Measurements from ENCODE around the gene DENND2A. TPM values are rescaled to one million over a fixed set of nuclear protein-coding genes. Genes with fewer than 3 reads are reported as not detected.
"Not testable (repeated sequence)": the region's sequence is repeated elsewhere in the genome, so short reads cannot be mapped to it uniquely, and the experiment has no call there.

DENND2A gene
- polyA plus RNA-seq, 6 donors from 2014 or later, result 0.30 to 0.98 TPM; not detected in 4

DNA sequence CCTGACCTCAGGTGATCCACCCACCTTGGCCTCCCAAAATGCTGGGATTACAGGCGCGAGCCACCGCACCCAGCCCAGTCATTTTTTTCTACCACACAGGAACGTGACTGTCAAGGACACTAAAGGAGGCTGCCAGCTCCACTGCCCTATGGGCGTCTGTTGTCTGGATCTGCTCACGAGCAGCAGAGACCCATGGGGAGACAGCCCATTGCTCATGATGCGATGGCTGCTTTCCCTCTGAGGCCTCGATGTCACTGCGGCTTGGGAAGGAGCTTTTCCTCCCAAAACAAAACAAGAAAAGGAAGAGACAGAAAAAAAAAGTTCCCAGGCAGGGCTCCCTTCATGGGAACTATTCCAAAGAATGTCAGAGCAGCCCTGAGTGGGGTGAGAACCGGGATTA is 70.5 kb downstream of the DENND2A start:
- Mint-ChIP-seq H3K4me3 (no peak overlapping the region), H3K36me3 (no peaks in the 10 kb centered on the region), H3K9me3 (peaks cover 0 to 2% (median 0%) of the 10 kb centered on the region in 7 donors), H3K27ac (no peak overlapping the region), H3K4me1 (no peaks in the 10 kb centered on the region), H3K27me3 (peaks cover 0 to 14% (median 8%) of the 10 kb centered on the region in 3 donors)
- DNase-seq, result no peak
- no peak for ATAC-seq (ENCODE audit: low read depth in 2 of 2)

DNA sequence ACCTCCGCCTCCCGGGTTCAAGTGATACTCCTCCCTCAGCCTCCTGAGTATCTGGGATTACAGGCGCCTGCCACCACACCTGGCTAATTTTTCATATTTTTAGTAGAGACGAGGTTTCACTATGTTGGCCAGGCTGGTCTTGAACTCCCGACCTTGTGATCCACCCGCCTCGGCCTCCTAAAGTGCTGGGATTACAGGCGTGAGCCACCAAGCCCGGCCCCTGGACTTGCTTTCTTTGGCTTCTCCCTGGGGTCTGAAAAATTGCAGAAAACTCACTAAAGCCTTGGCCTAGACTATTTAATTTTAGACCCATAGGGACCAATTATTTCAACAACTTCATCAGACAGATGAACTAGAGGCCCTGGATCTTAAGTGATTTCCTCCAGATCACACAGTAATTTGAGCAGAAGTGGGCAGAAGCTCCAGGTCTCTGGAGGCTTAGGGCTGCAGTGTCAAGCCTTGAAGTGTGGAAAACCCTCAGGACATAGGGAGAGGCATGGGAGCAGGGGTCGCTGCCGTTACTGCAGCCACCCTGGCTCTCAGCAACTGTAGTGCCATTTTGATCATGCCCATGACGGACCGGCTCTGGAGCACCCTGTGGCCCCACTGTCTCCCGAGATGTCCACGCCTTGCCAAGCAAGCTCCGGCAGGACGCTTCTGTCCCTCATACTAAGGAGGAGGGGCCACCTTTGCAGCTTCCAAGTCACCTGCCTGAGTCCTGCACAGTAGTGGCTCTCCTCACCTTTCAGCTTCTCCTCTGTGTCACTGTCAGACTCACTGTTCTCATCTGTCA is 72.4 kb downstream of the DENND2A start:
- DNase-seq (no peak), ATAC-seq (ENCODE audit: low read depth in 2 of 2) (no peak)
- Mint-ChIP-seq H3K27me3 (peaks cover 0 to 6% (median 3%) of the 10 kb centered on the region in 3 donors), H3K36me3 (no peaks in the 10 kb centered on the region), H3K4me3 (no peak overlapping the region), H3K9me3 (peaks cover 0 to 2% (median 0%) of the 10 kb centered on the region in 7 donors), H3K4me1 (no peaks in the 10 kb centered on the region), H3K27ac (peak overlapping the region in 1 of 6 donors; percentile 37)

DNA sequence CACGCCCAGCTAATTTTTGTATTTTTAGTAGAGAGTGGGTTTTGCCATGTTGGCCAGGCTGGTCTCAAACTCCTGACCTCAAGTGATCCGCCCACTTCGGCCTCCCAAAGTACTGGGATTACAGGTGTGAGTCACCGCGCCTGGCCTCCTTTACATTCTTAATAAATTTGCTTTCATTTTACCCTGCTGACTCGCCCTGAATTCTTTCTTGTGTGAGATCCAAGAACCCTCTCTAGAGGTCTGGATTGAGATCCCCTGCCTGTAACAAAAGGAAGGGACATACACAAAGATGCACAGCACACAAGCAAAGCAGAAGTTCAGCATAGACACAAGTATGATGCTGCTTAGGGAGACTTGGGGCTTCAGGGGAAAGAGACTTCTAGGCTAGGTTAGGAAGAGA is 74.4 kb downstream of the DENND2A start:
- not testable (repeated sequence) for H3K9me3 Mint-ChIP-seq; H3K36me3 Mint-ChIP-seq; DNase-seq; H3K4me3 Mint-ChIP-seq; H3K27me3 Mint-ChIP-seq; H3K27ac Mint-ChIP-seq; ATAC-seq (ENCODE audit: low read depth in 2 of 2); H3K4me1 Mint-ChIP-seq

DNA sequence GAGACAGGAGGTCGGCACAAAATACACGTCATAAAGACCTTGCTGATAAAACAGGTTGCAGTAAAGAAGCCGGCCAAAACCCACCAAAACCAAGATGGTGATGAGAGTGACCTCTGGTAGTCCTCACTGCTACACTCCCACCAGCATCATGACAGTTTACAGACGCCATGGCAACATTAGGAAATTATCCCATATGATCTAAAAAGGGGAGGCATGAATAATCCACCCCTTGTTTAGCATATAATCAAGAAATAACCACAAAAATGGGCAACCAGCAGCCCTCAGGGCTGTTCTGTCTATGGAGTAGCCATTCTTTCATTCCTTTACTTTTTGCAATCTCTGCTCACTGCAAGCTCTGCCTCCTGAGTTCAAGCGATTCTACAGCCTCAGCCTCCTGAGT is 74.9 kb downstream of the DENND2A start:
- not testable (repeated sequence) for H3K27me3 Mint-ChIP-seq; H3K9me3 Mint-ChIP-seq; H3K4me3 Mint-ChIP-seq; DNase-seq; H3K4me1 Mint-ChIP-seq; ATAC-seq (ENCODE audit: low read depth in 2 of 2); H3K36me3 Mint-ChIP-seq; H3K27ac Mint-ChIP-seq

DNA sequence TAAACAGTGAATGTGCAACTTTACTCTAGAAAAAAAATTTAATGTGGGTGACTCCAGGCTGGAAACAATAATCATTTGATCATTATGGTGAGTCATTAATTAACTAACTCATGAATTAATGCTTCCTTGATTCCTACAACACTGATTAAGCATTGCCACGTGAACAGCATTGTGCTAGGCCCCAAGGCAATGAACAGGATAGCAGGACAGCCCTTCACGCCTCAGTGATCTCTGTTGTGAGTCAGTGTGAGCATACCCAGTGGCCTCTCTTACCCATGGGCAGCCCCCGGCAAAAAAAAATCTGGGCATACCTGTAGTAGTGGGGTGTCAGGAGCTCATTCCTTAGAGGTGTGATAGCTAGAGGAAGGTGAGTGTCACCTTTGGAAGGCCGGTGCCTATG is 76.0 kb downstream of the DENND2A start:
- ATAC-seq (ENCODE audit: low read depth in 2 of 2) (no peak), DNase-seq (no peak)
- H3K27ac Mint-ChIP-seq, result no peak overlapping the region
- no peak overlapping the region for H3K4me3 Mint-ChIP-seq
- peaks cover 0 to 2% (median 0%) of the 10 kb centered on the region in 7 donors for H3K9me3 Mint-ChIP-seq
- H3K36me3 Mint-ChIP-seq, result no peaks in the 10 kb centered on the region
- peaks cover 0 to 9% (median 0%) of the 10 kb centered on the region in 3 donors for H3K27me3 Mint-ChIP-seq
- H3K4me1 Mint-ChIP-seq, result no peaks in the 10 kb centered on the region

GRCh38 chr7:140562926-140563481 is 77.6 kb downstream of the DENND2A start:
- Mint-ChIP-seq H3K27me3 (peaks cover 0 to 9% (median 0%) of the 10 kb centered on the region in 3 donors), H3K4me1 (no peaks in the 10 kb centered on the region), H3K36me3 (no peaks in the 10 kb centered on the region), H3K9me3 (peaks cover 0 to 2% (median 0%) of the 10 kb centered on the region in 7 donors), H3K4me3 (no peak overlapping the region), H3K27ac (no peak overlapping the region)
- DNase-seq (no peak), ATAC-seq (ENCODE audit: low read depth in 2 of 2) (no peak)

- ATAC-seq (ENCODE audit: low read depth in 2 of 2), result no peak
- Mint-ChIP-seq H3K4me3 (no peak overlapping the region), H3K9me3 (no peaks in the 10 kb centered on the region), H3K4me1 (no peaks in the 10 kb centered on the region), H3K36me3 (no peaks in the 10 kb centered on the region), H3K27me3 (peaks cover 0 to 6% (median 5%) of the 10 kb centered on the region in 3 donors), H3K27ac (no peak overlapping the region)
- DNase-seq, result no peak
Observed at GRCh38 chr7:140559410-140559809, 81.2 kb downstream of the DENND2A start.

- Mint-ChIP-seq H3K4me3 (no peak overlapping the region), H3K36me3 (no peaks in the 10 kb centered on the region), H3K27me3 (peaks cover 0 to 9% (median 6%) of the 10 kb centered on the region in 3 donors), H3K4me1 (no peaks in the 10 kb centered on the region), H3K9me3 (no peaks in the 10 kb centered on the region), H3K27ac (peak overlapping the region in 1 of 6 donors; percentile 14)
- no peak for DNase-seq
- ATAC-seq (ENCODE audit: low read depth in 2 of 2), result no peak
Observed at GRCh38 chr7:140557809-140558518, 82.6 kb downstream of the DENND2A start.

GRCh38 chr7:140557069-140557468 is 83.5 kb downstream of the DENND2A start:
- ATAC-seq (ENCODE audit: low read depth in 2 of 2) (no peak), DNase-seq (no peak)
- H3K36me3 Mint-ChIP-seq, result no peaks in the 10 kb centered on the region
- H3K9me3 Mint-ChIP-seq, result no peaks in the 10 kb centered on the region
- no peak overlapping the region for H3K27ac Mint-ChIP-seq
- no peak overlapping the region for H3K4me3 Mint-ChIP-seq
- H3K4me1 Mint-ChIP-seq, result no peaks in the 10 kb centered on the region
- H3K27me3 Mint-ChIP-seq, result peaks cover 5 to 9% (median 6%) of the 10 kb centered on the region in 3 donors

DNA sequence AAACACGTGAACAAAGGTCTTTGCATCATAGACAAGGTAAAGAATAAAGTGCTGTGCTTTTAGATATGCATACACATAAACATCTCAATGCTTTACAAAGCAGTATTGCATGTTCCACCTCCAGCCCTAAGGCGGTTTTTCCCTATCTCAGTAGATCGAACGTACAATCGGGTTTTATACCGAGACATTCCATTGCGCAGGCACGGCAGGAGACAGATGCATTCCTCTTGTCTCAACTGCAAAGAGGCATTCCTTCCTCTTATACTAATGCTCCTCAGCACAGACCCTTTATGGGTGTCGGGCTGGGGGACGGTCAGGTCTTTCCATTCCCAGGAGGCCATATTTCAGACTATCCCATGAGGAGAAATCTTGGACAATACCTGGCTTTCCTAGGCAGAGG is 87.4 kb downstream of the DENND2A start:
- DNase-seq; H3K27me3 Mint-ChIP-seq; ATAC-seq (ENCODE audit: low read depth in 2 of 2); H3K36me3 Mint-ChIP-seq; H3K27ac Mint-ChIP-seq; H3K4me1 Mint-ChIP-seq; H3K4me3 Mint-ChIP-seq; H3K9me3 Mint-ChIP-seq: not testable (repeated sequence)

DNA sequence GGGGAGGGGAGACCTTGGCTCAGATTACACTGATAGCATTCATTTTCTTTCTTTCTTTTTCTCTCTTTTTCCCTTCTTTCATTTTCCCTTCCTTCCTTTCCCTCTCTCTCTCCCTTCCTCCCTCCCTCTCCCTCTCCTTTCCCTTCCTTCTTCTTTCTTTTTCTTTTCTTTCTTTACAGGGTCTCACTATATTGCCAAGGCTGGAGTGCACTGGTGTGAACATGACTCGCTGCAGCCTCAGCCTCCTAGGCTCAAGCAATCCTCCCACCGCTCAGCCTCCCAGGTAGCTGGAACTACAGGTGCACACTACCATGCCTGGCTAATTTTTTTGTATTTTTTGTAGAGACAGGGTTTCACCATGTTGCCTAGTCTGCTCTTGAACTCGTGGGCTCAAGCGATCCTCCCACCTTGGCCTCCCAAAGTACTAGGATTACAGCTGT is 88.4 kb downstream of the DENND2A start:
- peaks cover 4 to 10% (median 5%) of the 10 kb centered on the region in 3 donors for H3K27me3 Mint-ChIP-seq
- no peak for DNase-seq
- no peaks in the 10 kb centered on the region for H3K36me3 Mint-ChIP-seq
- peak overlapping the region in 1 of 6 donors; percentile 27 for H3K27ac Mint-ChIP-seq
- H3K4me3 Mint-ChIP-seq, result no peak overlapping the region
- H3K9me3 Mint-ChIP-seq, result no peaks in the 10 kb centered on the region
- no peaks in the 10 kb centered on the region for H3K4me1 Mint-ChIP-seq
- ATAC-seq (ENCODE audit: low read depth in 2 of 2), result no peak

GRCh38 chr7:140551355-140552239 is 89.0 kb downstream of the DENND2A start:
- Mint-ChIP-seq H3K4me3 (no peak overlapping the region), H3K9me3 (no peaks in the 10 kb centered on the region), H3K36me3 (no peaks in the 10 kb centered on the region), H3K27ac (peak overlapping the region in 1 of 6 donors; percentile 74), H3K4me1 (no peaks in the 10 kb centered on the region), H3K27me3 (peaks cover 4 to 10% (median 5%) of the 10 kb centered on the region in 3 donors)
- ATAC-seq (ENCODE audit: low read depth in 2 of 2) (no peak), DNase-seq (no peak)

DNA sequence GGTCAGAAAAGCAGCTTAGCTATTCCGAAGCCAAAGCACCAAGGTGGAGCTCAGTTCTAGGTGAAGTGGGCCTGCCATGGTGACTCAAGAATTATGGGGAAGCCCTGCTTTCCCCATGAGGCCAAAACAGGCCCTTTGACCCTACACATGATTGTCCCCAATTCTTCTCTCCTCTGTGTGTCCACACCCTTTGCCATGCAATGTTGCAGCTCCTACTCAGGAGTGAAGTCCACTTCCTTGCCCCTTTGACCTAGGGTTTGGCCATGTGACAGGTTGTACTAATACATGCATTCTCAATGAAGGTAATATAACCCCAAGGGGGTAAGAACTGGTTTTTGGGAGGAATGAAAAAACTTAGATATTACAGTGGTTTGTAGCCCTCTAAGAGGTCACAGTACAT is 93.7 kb downstream of the DENND2A start:
- Mint-ChIP-seq H3K9me3 (no peaks in the 10 kb centered on the region), H3K36me3 (no peaks in the 10 kb centered on the region), H3K4me1 (peaks cover 6 to 11% (median 7%) of the 10 kb centered on the region in 3 donors), H3K27ac (peak overlapping the region in 1 of 6 donors; percentile 13), H3K27me3 (peaks cover 6 to 23% (median 19%) of the 10 kb centered on the region in 3 donors), H3K4me3 (no peak overlapping the region)
- no peak for DNase-seq
- ATAC-seq (ENCODE audit: low read depth in 2 of 2), result no peak
